GM12874 (cell line): Measurements from ENCODE around the gene MB.

ENCODE experiments used
- CTCF ChIP-seq: IDR thresholded peaks from 2 replicates; pipeline ENCODE4 v1.5.1; 2011; ENCODE audit warnings: low read depth, mild to moderate bottlenecking, control low read depth, low read length, moderate library complexity; ENCODE audit not compliant: insufficient read depth

MB gene

GRCh38 chr22:35634015-35634414, 16.9 kb upstream of the MB start:
- no peak for TF ChIP-seq CTCF

- TF ChIP-seq CTCF: no peak
Observed at GRCh38 chr22:35633520-35633919, 16.4 kb upstream of the MB start.

DNA sequence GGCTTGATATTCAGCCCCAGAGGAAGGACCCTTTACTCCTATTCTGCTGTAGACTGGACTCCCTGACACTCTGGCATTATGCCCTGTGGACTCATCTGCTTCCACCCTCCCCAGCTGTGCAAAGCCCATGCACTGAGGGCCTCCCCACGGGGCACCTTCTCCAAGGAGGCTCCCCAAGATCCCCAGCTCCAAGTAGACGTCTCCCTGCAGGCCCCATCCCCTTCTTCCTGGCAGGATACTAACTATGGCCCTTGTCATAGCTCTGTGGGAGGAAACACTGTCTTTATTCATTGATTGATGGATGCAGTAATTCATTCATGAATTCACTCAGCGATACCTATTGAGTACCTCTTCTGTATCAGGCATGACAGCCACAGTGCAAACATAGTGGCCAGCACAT, 15.8 kb upstream of the MB start:
- no peak for TF ChIP-seq CTCF

- TF ChIP-seq CTCF: peak; percentile 81
Observed at GRCh38 chr22:35631597-35631996, 14.5 kb upstream of the MB start.

GRCh38 chr22:35630891-35631290, 13.8 kb upstream of the MB start:
- TF ChIP-seq CTCF: no peak

DNA sequence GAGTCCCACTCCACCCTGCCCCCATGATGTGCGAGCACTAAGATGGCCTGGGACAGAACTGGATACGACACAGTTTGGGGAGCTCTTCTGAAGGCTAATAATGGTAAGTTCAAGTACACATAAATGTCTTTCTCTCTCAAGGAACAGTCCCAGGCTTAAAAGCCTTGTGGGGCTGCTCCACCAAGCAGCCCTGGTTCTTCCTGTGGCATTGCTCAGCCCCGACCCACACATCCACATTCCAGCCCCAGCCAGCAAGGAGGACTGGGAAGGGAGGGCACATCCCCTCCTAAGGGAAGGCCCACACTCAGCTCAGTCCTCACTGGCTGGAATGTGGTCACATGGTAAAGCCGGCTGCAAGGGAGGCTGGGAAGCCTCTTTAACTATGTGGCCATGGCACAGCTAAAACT, 13.3 kb upstream of the MB start:
- no peak for TF ChIP-seq CTCF

GRCh38 chr22:35629406-35630216, 12.5 kb upstream of the MB start:
- TF ChIP-seq CTCF: no peak
